ENCODE data around the gene PTPRS.

DNA sequence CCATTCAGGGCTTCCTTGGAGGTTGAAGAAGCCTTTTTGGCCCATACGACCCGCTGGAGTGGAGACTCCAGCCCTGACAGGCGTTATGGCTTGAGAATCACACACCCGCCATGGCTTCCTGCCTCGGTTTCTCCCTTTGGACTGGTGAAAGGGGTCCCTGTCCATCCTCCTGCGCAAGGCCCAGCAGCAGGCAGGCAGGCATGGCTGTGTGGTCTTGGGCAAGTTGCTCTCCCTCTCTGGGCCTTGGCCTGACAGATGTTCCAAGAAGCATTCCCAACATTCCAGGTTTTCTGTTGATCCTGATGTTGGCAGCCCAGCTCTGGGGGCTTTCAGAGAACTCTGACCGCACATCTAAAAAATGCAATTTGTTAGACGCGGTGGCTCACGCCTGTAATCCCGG lies 8.1 kb downstream of the PTPRS start:
- TF ChIP-seq SUZ12 (IDR thresholded peaks at IDR 0.05) (no peak), SP1 (IDR thresholded peaks at IDR 0.05) (no peak), FOXM1 (IDR thresholded peaks at IDR 0.05; ENCODE audit: borderline replicate concordance) (no peak), FOXK2 (IDR thresholded peaks at IDR 0.05) (no peak)

All from HEK293T (cell line).